ENCODE measurements around the gene ISG15.

GRCh38 chr1:1022302-1023009, 9.2 kb downstream of the ISG15 start:
- TF ChIP-seq, protein P1, sequence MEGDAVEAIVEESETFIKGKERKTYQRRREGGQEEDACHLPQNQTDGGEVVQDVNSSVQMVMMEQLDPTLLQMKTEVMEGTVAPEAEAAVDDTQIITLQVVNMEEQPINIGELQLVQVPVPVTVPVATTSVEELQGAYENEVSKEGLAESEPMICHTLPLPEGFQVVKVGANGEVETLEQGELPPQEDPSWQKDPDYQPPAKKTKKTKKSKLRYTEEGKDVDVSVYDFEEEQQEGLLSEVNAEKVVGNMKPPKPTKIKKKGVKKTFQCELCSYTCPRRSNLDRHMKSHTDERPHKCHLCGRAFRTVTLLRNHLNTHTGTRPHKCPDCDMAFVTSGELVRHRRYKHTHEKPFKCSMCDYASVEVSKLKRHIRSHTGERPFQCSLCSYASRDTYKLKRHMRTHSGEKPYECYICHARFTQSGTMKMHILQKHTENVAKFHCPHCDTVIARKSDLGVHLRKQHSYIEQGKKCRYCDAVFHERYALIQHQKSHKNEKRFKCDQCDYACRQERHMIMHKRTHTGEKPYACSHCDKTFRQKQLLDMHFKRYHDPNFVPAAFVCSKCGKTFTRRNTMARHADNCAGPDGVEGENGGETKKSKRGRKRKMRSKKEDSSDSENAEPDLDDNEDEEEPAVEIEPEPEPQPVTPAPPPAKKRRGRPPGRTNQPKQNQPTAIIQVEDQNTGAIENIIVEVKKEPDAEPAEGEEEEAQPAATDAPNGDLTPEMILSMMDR (IDR thresholded peaks at IDR 0.05), result no peak
- TF ChIP-seq POLR2A (IDR thresholded peaks at IDR 0.05) (no peak), EP300 (IDR thresholded peaks at IDR 0.05) (no peak), POLR2AphosphoS5 (IDR thresholded peaks at IDR 0.05) (no peak)
